ACC112 (cell line): Measurements from ENCODE around the gene KRTAP4-4.
"Not testable (repeated sequence)": the region's sequence is repeated elsewhere in the genome, so short reads cannot be mapped to it uniquely, and the experiment has no call there.

Source experiments
- H2AFZ ChIP-seq: fragments of 200-600 bp; sonication (generic); one replicate; pipeline ENCODE4 v1.6.0; 2017; ENCODE audit warnings: antibody characterized with exemption, low read length; ENCODE audit not compliant: unreplicated experiment
- H3K27ac ChIP-seq: fragments of 200-600 bp; sonication (generic); 2 replicates; pipeline ENCODE4 v1.5.1; 2014; ENCODE audit warnings: low read depth, mild to moderate bottlenecking, antibody characterized with exemption, low read length, moderate library complexity
- H3K27me3 ChIP-seq: fragments of 200-600 bp; sonication (generic); 2 replicates; pipeline ENCODE4 v1.6.1; 2014; ENCODE audit warnings: mild to moderate bottlenecking, antibody characterized with exemption, low read length, moderate library complexity, mixed read lengths; ENCODE audit not compliant: insufficient read depth
- H3K36me3 ChIP-seq: fragments of 200-600 bp; sonication (generic); 2 replicates; pipeline ENCODE4 v1.6.1; 2016; ENCODE audit warnings: mild to moderate bottlenecking, antibody characterized with exemption, low read length, moderate library complexity, mixed read lengths; ENCODE audit not compliant: insufficient read depth
- H3K4me1 ChIP-seq: fragments of 200-600 bp; sonication (generic); one replicate; pipeline ENCODE4 v1.6.1; 2016; ENCODE audit warnings: low read length, mixed read lengths; ENCODE audit not compliant: insufficient read depth, unreplicated experiment, control insufficient read depth
- H3K4me3 ChIP-seq: fragments of 200-600 bp; sonication (generic); 2 replicates; pipeline ENCODE4 v1.5.1; 2014; ENCODE audit warnings: mild to moderate bottlenecking, low read depth, low read length
- H3K79me2 ChIP-seq: fragments of 200-600 bp; sonication (generic); one replicate; pipeline ENCODE4 v1.6.0; 2016; ENCODE audit warnings: low read length; ENCODE audit not compliant: control insufficient read depth, unreplicated experiment, insufficient read depth

KRTAP4-4 gene

GRCh38 chr17:41126412-41126811 lies 34.1 kb downstream of the KRTAP4-4 start:
- H3K4me3 ChIP-seq, result no peak overlapping the region
- peaks cover 2% of the 10 kb centered on the region for H3K4me1 ChIP-seq
- no peaks in the 10 kb centered on the region for H3K36me3 ChIP-seq
- H3K79me2 ChIP-seq, result no peaks in the 10 kb centered on the region
- H2AFZ ChIP-seq, result no peak overlapping the region
- H3K27ac ChIP-seq, result no peak overlapping the region
- no peaks in the 10 kb centered on the region for H3K27me3 ChIP-seq

- Histone ChIP-seq H2AFZ (no peak overlapping the region), H3K4me3 (no peak overlapping the region), H3K27me3 (no peaks in the 10 kb centered on the region), H3K4me1 (no peaks in the 10 kb centered on the region), H3K79me2 (no peaks in the 10 kb centered on the region), H3K27ac (no peak overlapping the region), H3K36me3 (no peaks in the 10 kb centered on the region)
These were observed 35.5 kb downstream of the KRTAP4-4 start for GRCh38 chr17:41125064-41125463.

DNA sequence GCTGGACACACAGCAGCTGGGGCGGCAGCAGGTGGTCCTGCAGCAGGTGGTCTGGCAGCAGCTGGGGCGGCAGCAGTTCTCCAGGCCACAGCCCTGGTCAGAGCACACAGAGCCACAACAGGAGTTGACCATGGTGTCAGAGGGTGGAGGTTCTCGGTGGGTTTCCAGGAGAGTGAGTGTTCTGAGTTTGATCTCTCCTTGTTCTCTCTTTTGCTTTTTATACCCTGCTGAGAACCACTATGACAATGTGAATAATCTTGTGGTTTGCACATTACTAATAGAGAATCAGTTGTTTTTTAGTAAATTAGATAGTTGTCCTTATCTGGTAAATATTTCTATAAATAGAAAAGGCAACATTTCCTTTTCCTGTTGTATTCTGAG lies 36.6 kb downstream of the KRTAP4-4 start, which contains the start of gene KRTAP4-12:
Gene KRTAP4-12, minus strand, starts transcription at position 192 of the 381 bp plus-strand sequence. Its CDS starts 60 bp downstream, at position 132.
- H3K27ac ChIP-seq, H3K27me3 ChIP-seq, H3K4me3 ChIP-seq, H3K79me2 ChIP-seq, H3K36me3 ChIP-seq, H2AFZ ChIP-seq, H3K4me1 ChIP-seq: not testable (repeated sequence)

DNA sequence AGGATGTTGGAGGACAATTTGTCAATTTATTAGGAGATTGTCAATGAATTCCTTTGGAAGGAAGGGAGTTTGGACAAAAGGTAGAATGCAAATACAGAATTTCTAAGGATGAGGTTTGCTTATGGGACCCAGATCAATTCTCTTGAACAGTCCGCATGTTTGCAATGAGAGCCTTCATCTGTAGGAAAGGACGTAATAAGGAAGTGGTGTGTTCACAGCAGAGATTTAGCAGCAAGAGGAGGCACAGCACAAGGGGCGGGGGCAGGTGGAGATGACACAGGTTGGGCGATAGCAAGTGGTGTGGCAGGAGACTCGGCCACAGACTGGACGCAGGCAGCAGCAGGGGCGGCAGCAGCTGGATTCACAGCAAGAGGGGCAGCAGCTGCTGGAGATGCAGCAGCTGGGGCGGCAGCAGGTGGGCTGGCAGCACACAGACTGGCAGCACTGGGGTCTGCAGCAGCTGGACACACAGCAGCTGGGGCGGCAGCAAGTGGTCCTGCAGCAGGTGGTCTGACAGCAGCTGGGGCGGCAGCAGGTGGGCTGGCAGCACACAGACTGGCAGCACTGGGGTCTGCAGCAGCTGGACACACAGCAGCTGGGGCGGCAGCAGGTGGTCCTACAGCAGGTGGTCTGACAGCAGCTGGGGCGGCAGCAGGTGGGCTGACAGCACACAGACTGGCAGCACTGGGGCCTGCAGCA lies 37.1 kb downstream of the KRTAP4-4 start:
- not testable (repeated sequence) for H3K4me1 ChIP-seq, H3K36me3 ChIP-seq, H3K79me2 ChIP-seq, H3K27ac ChIP-seq, H2AFZ ChIP-seq, H3K4me3 ChIP-seq, H3K27me3 ChIP-seq

GRCh38 chr17:41121742-41122141 lies 38.8 kb downstream of the KRTAP4-4 start:
- no peaks in the 10 kb centered on the region for H3K79me2 ChIP-seq
- no peaks in the 10 kb centered on the region for H3K36me3 ChIP-seq
- no peaks in the 10 kb centered on the region for H3K4me1 ChIP-seq
- H3K27me3 ChIP-seq, result no peaks in the 10 kb centered on the region
- no peak overlapping the region for H3K4me3 ChIP-seq
- no peak overlapping the region for H2AFZ ChIP-seq
- H3K27ac ChIP-seq, result no peak overlapping the region

DNA sequence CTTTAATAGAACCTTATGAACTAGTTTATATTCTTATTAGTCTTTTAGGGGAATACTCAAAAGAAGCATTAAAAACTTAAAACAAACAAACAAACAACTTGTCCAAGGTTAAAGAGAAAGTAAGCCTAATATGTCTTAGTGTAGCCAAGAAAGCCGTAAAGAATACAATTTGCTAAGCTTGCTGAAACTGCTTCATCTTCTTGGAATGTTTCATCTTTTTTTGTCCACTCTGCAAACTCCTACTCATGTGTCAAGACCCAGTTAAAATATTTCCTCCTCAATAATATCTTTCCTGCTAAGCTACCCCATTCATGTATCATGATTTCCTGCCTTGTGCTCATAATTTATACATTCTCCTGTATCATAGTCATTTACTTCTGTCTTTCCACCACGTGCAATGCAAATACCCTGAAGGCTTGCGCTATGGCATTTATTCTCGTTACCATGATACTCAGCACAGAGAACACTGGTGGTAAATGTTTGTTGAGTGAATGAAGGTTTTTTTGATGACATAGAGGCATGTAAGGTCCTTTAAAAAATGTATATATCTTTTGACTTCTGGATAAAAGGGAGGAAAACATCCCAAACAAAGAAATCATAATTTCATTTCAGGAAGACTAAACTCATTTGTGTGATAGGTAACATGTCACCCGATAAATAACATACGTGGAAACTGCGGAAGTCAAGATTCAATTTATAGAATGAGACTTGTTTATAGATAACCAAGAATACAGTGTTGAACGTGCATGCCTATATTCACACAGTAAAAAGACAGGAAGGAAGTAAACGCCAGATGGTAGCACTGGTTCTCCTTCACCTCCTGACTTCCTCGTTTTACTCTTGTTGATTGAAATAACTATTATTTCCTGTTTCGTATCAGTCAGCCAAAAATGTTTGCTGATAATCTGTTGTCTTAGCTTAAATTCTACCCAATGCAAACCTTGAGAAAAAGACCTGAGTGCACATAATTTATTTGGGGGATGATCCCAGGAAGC lies 40.6 kb downstream of the KRTAP4-4 start:
- not testable (repeated sequence) for H3K4me3 ChIP-seq, H3K79me2 ChIP-seq, H3K27me3 ChIP-seq, H3K4me1 ChIP-seq, H2AFZ ChIP-seq, H3K36me3 ChIP-seq, H3K27ac ChIP-seq

GRCh38 chr17:41118721-41119120 lies 41.8 kb downstream of the KRTAP4-4 start:
- Histone ChIP-seq H3K4me3 (no peak overlapping the region), H3K36me3 (no peaks in the 10 kb centered on the region), H2AFZ (no peak overlapping the region), H3K79me2 (no peaks in the 10 kb centered on the region), H3K27ac (no peak overlapping the region), H3K4me1 (no peaks in the 10 kb centered on the region), H3K27me3 (no peaks in the 10 kb centered on the region)

DNA sequence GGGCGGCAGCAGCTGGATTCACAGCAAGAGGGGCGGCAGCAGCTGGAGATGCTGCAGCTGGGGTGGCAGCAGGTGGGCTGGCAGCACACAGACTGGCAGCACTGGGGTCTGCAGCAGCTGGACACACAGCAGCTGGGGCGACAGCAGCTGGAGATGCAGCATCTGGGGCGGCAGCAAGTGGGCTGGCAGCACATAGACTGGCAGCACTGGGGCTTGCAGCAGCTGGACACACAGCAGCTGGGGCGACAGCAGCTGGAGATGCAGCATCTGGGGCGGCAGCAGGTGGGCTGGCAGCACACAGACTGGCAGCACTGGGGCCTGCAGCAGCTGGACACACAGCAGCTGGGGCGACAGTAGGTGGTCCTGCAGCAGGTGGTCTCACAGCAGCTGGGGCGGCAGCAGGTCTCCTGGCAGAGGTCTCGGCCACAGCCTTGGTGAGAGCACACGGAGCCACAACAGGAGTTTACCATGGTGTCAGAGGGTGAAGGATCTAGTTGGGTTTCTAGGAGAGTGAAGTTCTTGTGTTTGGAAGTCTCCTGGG lies 42.6 kb downstream of the KRTAP4-4 start, which contains the start of gene KRTAP4-11:
Gene KRTAP4-11, minus strand, starts transcription at position 528 of the 541 bp plus-strand sequence. Its CDS starts 58 bp downstream, at position 470.
- H3K36me3 ChIP-seq, H3K4me1 ChIP-seq, H3K4me3 ChIP-seq, H3K27me3 ChIP-seq, H3K79me2 ChIP-seq, H3K27ac ChIP-seq, H2AFZ ChIP-seq: not testable (repeated sequence)

GRCh38 chr17:41116297-41116696 lies 44.3 kb downstream of the KRTAP4-4 start:
- Histone ChIP-seq H3K36me3 (0 out of 2 replicates have a peak, but pooled peaks cover 3% of the 10 kb centered on the region), H3K79me2 (no peaks in the 10 kb centered on the region), H2AFZ (no peak overlapping the region), H3K4me1 (no peaks in the 10 kb centered on the region), H3K27ac (no peak overlapping the region), H3K27me3 (no peaks in the 10 kb centered on the region), H3K4me3 (no peak overlapping the region)

- Histone ChIP-seq H3K79me2 (no peaks in the 10 kb centered on the region), H3K4me1 (no peaks in the 10 kb centered on the region), H3K27me3 (no peaks in the 10 kb centered on the region), H3K27ac (no peak overlapping the region), H3K36me3 (0 out of 2 replicates have a peak, but pooled peaks cover 3% of the 10 kb centered on the region), H2AFZ (no peak overlapping the region), H3K4me3 (no peak overlapping the region)
These were observed 49.2 kb downstream of the KRTAP4-4 start for GRCh38 chr17:41111151-41111885.
